HEK293 (cell line): ENCODE measurements around the gene LSG1.

Experiments
- CTCF ChIA-PET: fragments of 350-600 bp; formaldehyde crosslinking; extraction: SDS; loops from one replicate; lab custom pipeline; 2021; ENCODE audit warnings: antibody characterized with exemption; lab: Yijun Ruan, JAX
- POLR2A ChIA-PET: fragments of 300-600 bp; formaldehyde crosslinking; extraction: SDS; loops from one replicate; lab custom pipeline; 2020; ENCODE audit warnings: antibody characterized with exemption, inconsistent platforms; lab: Yijun Ruan, JAX
- H3K27ac ChIP-seq: fragments of 200-500 bp; sonication (Bioruptor generic); 2 replicates; pipeline ENCODE4 v1.5.1; 2014; ENCODE audit warnings: low read depth, low read length, control low read depth, inconsistent platforms; ENCODE audit errors: extremely low read depth
- H3K36me3 ChIP-seq, 2 experiments: fragments of 200-500 bp in 1 of 2; sonication (Bioruptor generic) in 1 of 2; 1 replicate in 1 of 2; 2 replicates in 1 of 2; pipeline ENCODE4 v1.5.1; 2014 to 2017; ENCODE audit warnings: inconsistent platforms in 2 of 2, low read length in 2 of 2; ENCODE audit not compliant: control insufficient read depth in 2 of 2, insufficient read depth in 1 of 2
- H3K4me1 ChIP-seq: fragments of 200-500 bp; sonication (Bioruptor generic); 2 replicates; pipeline ENCODE4 v1.5.1; 2014; ENCODE audit warnings: mild to moderate bottlenecking, low read length, inconsistent platforms; ENCODE audit not compliant: control insufficient read depth, insufficient read depth
- H3K4me3 ChIP-seq: 2 replicates; pipeline ENCODE4 v1.5.1; 2011; ENCODE audit warnings: low read depth, mild to moderate bottlenecking, control low read depth, low read length, moderate library complexity
- H3K9me3 ChIP-seq: fragments of 200-500 bp; sonication (Bioruptor generic); 2 replicates; pipeline ENCODE4 v1.5.1; 2014; ENCODE audit warnings: low read depth, low read length, inconsistent platforms; ENCODE audit not compliant: control insufficient read depth, insufficient read depth
- BCL11A ChIP-seq: fragments of 450-650 bp; formaldehyde crosslinking; IDR thresholded peaks from 2 replicates; pipeline ENCODE4 v1.5.1; 2016; ENCODE audit warnings: low read depth, missing biosample characterization, missing genetic modification characterization
- CTCF ChIP-seq: fragments of 450-650 bp; formaldehyde crosslinking; IDR thresholded peaks from 2 replicates; pipeline ENCODE4 v1.5.1; 2016; ENCODE audit warnings: missing biosample characterization, missing genetic modification characterization
- EGR2 ChIP-seq: fragments of 450-650 bp; formaldehyde crosslinking; IDR thresholded peaks from 2 replicates; pipeline ENCODE4 v1.5.1; 2016; ENCODE audit warnings: low read depth, missing biosample characterization, missing genetic modification characterization
- IKZF3 ChIP-seq: fragments of 450-650 bp; IDR thresholded peaks from 2 replicates; pipeline ENCODE4 v1.5.0; 2018; ENCODE audit warnings: missing biosample characterization, mild to moderate bottlenecking, missing genetic modification characterization, moderate library complexity
- PRDM6 ChIP-seq: fragments of 450-650 bp; formaldehyde crosslinking; IDR thresholded peaks from 2 replicates; pipeline ENCODE4 v1.5.1; 2017; ENCODE audit warnings: missing biosample characterization, missing genetic modification characterization
- SALL2 ChIP-seq: fragments of 450-650 bp; formaldehyde crosslinking; IDR thresholded peaks from 2 replicates; pipeline ENCODE4 v1.5.0; 2017; ENCODE audit warnings: missing biosample characterization, mild to moderate bottlenecking, missing genetic modification characterization, borderline replicate concordance
- SCRT2 ChIP-seq: fragments of 450-650 bp; formaldehyde crosslinking; IDR thresholded peaks from 2 replicates; pipeline ENCODE4 v1.5.1; 2016; ENCODE audit warnings: missing biosample characterization, missing genetic modification characterization
- ZIC2 ChIP-seq: fragments of 450-650 bp; formaldehyde crosslinking; IDR thresholded peaks from 2 replicates; pipeline ENCODE4 v1.5.1; 2016; ENCODE audit warnings: missing biosample characterization, missing genetic modification characterization
- ZNF132 ChIP-seq: fragments of 450-650 bp; formaldehyde crosslinking; IDR thresholded peaks from 2 replicates; pipeline ENCODE4 v1.5.1; 2017; ENCODE audit warnings: missing biosample characterization, missing genetic modification characterization, borderline replicate concordance
- ZNF146 ChIP-seq: fragments of 450-650 bp; formaldehyde crosslinking; IDR thresholded peaks from 2 replicates; pipeline ENCODE4 v1.5.1; 2016; ENCODE audit warnings: missing biosample characterization, missing genetic modification characterization
- ZNF18 ChIP-seq: fragments of 450-650 bp; formaldehyde crosslinking; IDR thresholded peaks from 2 replicates; pipeline ENCODE4 v1.5.1; 2016; ENCODE audit warnings: missing biosample characterization, missing genetic modification characterization
- ZNF239 ChIP-seq: fragments of 450-650 bp; formaldehyde crosslinking; IDR thresholded peaks from 2 replicates; pipeline ENCODE4 v1.5.1; 2016; ENCODE audit warnings: missing biosample characterization, missing genetic modification characterization
- ZNF292 ChIP-seq: fragments of 450-650 bp; formaldehyde crosslinking; IDR thresholded peaks from 2 replicates; pipeline ENCODE4 v1.5.1; 2016; ENCODE audit warnings: low read depth, missing biosample characterization, missing genetic modification characterization, borderline replicate concordance
- ZNF660 ChIP-seq: fragments of 450-650 bp; IDR thresholded peaks from 2 replicates; pipeline ENCODE4 v1.5.1; 2018; ENCODE audit warnings: missing biosample characterization, mild to moderate bottlenecking, missing genetic modification characterization
- ZNF768 ChIP-seq: fragments of 450-650 bp; formaldehyde crosslinking; IDR thresholded peaks from 2 replicates; pipeline ENCODE4 v1.5.1; 2018; ENCODE audit warnings: missing biosample characterization, mild to moderate bottlenecking, missing genetic modification characterization
- TF ChIP-seq, protein P1 (sequence below): fragments of 450-650 bp; formaldehyde crosslinking; IDR thresholded peaks from 2 replicates; pipeline ENCODE4 v1.5.1; 2016; ENCODE audit warnings: missing biosample characterization, missing genetic modification characterization
- TF ChIP-seq, protein P2 (sequence below): fragments of 450-650 bp; formaldehyde crosslinking; IDR thresholded peaks from 2 replicates; pipeline ENCODE4 v1.5.1; 2016; ENCODE audit warnings: missing biosample characterization, missing genetic modification characterization
- TF ChIP-seq, protein P3 (sequence below): fragments of 450-650 bp; formaldehyde crosslinking; conservative IDR thresholded peaks from 2 replicates; pipeline ENCODE4 v1.5.1; 2016; ENCODE audit warnings: low read depth, missing biosample characterization, missing genetic modification characterization
- TF ChIP-seq, protein P4 (sequence below): fragments of 450-650 bp; formaldehyde crosslinking; IDR thresholded peaks from 2 replicates; pipeline ENCODE4 v1.5.1; 2016; ENCODE audit warnings: missing biosample characterization, missing genetic modification characterization

Gene LSG1

GRCh38 chr3:194654443-194654842, 17.5 kb downstream of the LSG1 start:
- CTCF ChIA-PET = no interaction called here
- Histone ChIP-seq H3K36me3 (peaks cover 11 to 82% of the 10 kb centered on the region in 2 experiments), H3K27ac (no peak overlapping the region), H3K4me1 (no peaks in the 10 kb centered on the region), H3K9me3 (no peaks in the 10 kb centered on the region), H3K4me3 (no peak overlapping the region)
- TF ChIP-seq EGR2 (tag by site-specific recombination) (no peak), ZNF132 (tag by site-specific recombination) (no peak), IKZF3 (tag by site-specific recombination) (no peak), ZNF146 (tag by site-specific recombination) (no peak), BCL11A (tag by site-specific recombination) (no peak), ZNF768 (tag by site-specific recombination) (no peak), CTCF (tag by site-specific recombination) (no peak), SALL2 (tag by site-specific recombination) (no peak), ZNF660 (tag by site-specific recombination) (no peak)
- TF ChIP-seq, protein P1, sequence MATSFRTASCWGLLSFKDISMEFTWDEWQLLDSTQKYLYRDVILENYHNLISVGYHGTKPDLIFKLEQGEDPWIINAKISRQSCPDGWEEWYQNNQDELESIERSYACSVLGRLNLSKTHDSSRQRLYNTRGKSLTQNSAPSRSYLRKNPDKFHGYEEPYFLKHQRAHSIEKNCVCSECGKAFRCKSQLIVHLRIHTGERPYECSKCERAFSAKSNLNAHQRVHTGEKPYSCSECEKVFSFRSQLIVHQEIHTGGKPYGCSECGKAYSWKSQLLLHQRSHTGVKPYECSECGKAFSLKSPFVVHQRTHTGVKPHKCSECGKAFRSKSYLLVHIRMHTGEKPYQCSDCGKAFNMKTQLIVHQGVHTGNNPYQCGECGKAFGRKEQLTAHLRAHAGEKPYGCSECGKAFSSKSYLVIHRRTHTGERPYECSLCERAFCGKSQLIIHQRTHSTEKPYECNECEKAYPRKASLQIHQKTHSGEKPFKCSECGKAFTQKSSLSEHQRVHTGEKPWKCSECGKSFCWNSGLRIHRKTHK (tag by site-specific recombination) = no peak
- POLR2A ChIA-PET = no interaction called here

- Histone ChIP-seq H3K27ac (no peak overlapping the region), H3K4me1 (no peaks in the 10 kb centered on the region), H3K36me3 (peaks cover 0 to 89% of the 10 kb centered on the region in 2 experiments; a peak in 2 of 3 replicates), H3K4me3 (no peak overlapping the region), H3K9me3 (no peaks in the 10 kb centered on the region)
- CTCF ChIA-PET = no interaction called here
- POLR2A ChIA-PET = no interaction called here
- TF ChIP-seq, protein P2, sequence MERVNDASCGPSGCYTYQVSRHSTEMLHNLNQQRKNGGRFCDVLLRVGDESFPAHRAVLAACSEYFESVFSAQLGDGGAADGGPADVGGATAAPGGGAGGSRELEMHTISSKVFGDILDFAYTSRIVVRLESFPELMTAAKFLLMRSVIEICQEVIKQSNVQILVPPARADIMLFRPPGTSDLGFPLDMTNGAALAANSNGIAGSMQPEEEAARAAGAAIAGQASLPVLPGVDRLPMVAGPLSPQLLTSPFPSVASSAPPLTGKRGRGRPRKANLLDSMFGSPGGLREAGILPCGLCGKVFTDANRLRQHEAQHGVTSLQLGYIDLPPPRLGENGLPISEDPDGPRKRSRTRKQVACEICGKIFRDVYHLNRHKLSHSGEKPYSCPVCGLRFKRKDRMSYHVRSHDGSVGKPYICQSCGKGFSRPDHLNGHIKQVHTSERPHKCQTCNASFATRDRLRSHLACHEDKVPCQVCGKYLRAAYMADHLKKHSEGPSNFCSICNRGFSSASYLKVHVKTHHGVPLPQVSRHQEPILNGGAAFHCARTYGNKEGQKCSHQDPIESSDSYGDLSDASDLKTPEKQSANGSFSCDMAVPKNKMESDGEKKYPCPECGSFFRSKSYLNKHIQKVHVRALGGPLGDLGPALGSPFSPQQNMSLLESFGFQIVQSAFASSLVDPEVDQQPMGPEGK = no peak
- TF ChIP-seq SCRT2 (no peak), ZNF239 (tag by site-specific recombination) (no peak), PRDM6 (tag by site-specific recombination) (no peak), ZNF18 (no peak), ZIC2 (tag by site-specific recombination) (no peak), ZNF146 (tag by site-specific recombination) (no peak), ZNF292 (tag by site-specific recombination) (no peak)
- TF ChIP-seq, protein P3, sequence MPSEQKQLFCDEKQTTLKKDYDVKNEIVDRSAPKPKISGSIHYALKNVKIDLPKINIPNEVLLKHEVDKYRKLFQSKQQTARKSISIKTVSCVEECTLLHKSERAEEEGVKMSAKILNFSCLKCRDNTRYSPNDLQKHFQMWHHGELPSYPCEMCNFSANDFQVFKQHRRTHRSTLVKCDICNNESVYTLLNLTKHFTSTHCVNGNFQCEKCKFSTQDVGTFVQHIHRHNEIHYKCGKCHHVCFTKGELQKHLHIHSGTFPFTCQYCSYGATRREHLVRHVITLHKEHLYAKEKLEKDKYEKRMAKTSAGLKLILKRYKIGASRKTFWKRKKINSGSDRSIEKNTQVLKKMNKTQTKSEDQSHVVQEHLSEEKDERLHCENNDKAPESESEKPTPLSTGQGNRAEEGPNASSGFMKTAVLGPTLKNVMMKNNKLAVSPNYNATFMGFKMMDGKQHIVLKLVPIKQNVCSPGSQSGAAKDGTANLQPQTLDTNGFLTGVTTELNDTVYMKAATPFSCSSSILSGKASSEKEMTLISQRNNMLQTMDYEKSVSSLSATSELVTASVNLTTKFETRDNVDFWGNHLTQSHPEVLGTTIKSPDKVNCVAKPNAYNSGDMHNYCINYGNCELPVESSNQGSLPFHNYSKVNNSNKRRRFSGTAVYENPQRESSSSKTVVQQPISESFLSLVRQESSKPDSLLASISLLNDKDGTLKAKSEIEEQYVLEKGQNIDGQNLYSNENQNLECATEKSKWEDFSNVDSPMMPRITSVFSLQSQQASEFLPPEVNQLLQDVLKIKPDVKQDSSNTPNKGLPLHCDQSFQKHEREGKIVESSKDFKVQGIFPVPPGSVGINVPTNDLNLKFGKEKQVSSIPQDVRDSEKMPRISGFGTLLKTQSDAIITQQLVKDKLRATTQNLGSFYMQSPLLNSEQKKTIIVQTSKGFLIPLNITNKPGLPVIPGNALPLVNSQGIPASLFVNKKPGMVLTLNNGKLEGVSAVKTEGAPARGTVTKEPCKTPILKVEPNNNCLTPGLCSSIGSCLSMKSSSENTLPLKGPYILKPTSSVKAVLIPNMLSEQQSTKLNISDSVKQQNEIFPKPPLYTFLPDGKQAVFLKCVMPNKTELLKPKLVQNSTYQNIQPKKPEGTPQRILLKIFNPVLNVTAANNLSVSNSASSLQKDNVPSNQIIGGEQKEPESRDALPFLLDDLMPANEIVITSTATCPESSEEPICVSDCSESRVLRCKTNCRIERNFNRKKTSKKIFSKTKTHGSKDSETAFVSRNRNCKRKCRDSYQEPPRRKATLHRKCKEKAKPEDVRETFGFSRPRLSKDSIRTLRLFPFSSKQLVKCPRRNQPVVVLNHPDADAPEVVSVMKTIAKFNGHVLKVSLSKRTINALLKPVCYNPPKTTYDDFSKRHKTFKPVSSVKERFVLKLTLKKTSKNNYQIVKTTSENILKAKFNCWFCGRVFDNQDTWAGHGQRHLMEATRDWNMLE (tag by site-specific recombination) = no peak
- TF ChIP-seq, protein P4, sequence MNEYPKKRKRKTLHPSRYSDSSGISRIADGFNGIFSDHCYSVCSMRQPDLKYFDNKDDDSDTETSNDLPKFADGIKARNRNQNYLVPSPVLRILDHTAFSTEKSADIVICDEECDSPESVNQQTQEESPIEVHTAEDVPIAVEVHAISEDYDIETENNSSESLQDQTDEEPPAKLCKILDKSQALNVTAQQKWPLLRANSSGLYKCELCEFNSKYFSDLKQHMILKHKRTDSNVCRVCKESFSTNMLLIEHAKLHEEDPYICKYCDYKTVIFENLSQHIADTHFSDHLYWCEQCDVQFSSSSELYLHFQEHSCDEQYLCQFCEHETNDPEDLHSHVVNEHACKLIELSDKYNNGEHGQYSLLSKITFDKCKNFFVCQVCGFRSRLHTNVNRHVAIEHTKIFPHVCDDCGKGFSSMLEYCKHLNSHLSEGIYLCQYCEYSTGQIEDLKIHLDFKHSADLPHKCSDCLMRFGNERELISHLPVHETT (tag by site-specific recombination) = no peak
Measured at GRCh38 chr3:194647747-194648146, 24.2 kb downstream of the LSG1 start.
